PC-9 (cell line): ENCODE measurements around the gene OR52B2. TPM values are rescaled to one million over a fixed set of nuclear protein-coding genes. Genes with fewer than 3 reads are reported as not detected.

Experiments
- BruUV-seq: library from RNA; stranded (reverse); fragments of 400-500 nt; replicated peaks from 2 replicates; lab custom pipeline; 2021; lab: Mats Ljungman, UMichigan
- CTCF ChIA-PET: fragments of 300-600 bp; sonication (Branson Sonifier 250); formaldehyde crosslinking; loops from one replicate; lab custom pipeline; 2022; ENCODE audit warnings: antibody characterized with exemption; lab: Charles Lee
- POLR2A ChIA-PET: fragments of 300-600 bp; sonication (Branson Sonifier 250); formaldehyde crosslinking; loops from one replicate; lab custom pipeline; 2022; ENCODE audit warnings: antibody characterized with exemption; ENCODE audit not compliant: unreplicated experiment; lab: Charles Lee
- DNase-seq, 2 experiments: peaks; one replicate each; pipeline versions ENCODE4 v3.0.0 to v3.0.0-alpha.2; 2015 to 2022; ENCODE audit warnings: mixed read lengths in 1 of 2
- H2AFZ ChIP-seq: fragments of 200-600 bp; sonication (generic); 2 replicates; pipeline ENCODE4 v1.8.1; 2017; ENCODE audit warnings: antibody characterized with exemption
- H3F3A ChIP-seq: fragments of 200-600 bp; sonication (generic); 2 replicates; pipeline ENCODE4 v1.8.1; 2017; ENCODE audit warnings: antibody characterized with exemption, mild to moderate bottlenecking, low read depth; ENCODE audit not compliant: insufficient read depth
- H3K27ac ChIP-seq: fragments of 200-600 bp; sonication (generic); 2 replicates; pipeline ENCODE4 v1.6.1; 2016; ENCODE audit warnings: mixed run types
- H3K27me3 ChIP-seq: fragments of 200-600 bp; sonication (generic); 2 replicates; pipeline ENCODE4 v1.6.1; 2016; ENCODE audit warnings: low read depth, mixed run types; ENCODE audit not compliant: insufficient read depth
- H3K36me3 ChIP-seq: fragments of 200-600 bp; sonication (generic); 2 replicates; pipeline ENCODE4 v1.6.1; 2016; ENCODE audit warnings: low read depth, mixed run types
- H3K4me1 ChIP-seq: fragments of 200-600 bp; sonication (generic); replicated peaks from 2 replicates; pipeline ENCODE4 v1.6.1; 2016; ENCODE audit warnings: mixed run types; ENCODE audit not compliant: insufficient read depth
- H3K4me2 ChIP-seq: fragments of 200-600 bp; sonication (generic); 2 replicates; pipeline ENCODE4 v1.6.1; 2017; ENCODE audit warnings: mixed run types
- H3K4me3 ChIP-seq: fragments of 200-600 bp; sonication (generic); 2 replicates; pipeline ENCODE4 v1.6.1; 2016; ENCODE audit warnings: mixed run types
- H3K79me2 ChIP-seq: fragments of 200-600 bp; sonication (generic); 2 replicates; pipeline ENCODE4 v1.6.1; 2017; ENCODE audit warnings: low read depth, mixed run types
- H3K9me2 ChIP-seq: fragments of 200-600 bp; sonication (generic); 2 replicates; pipeline ENCODE4 v1.8.1; 2017; ENCODE audit warnings: mild to moderate bottlenecking; ENCODE audit not compliant: insufficient read depth
- H3K9me3 ChIP-seq: fragments of 200-600 bp; sonication (generic); 2 replicates; pipeline ENCODE4 v1.8.1; 2016; ENCODE audit warnings: low read depth; ENCODE audit not compliant: insufficient read depth
- H4K20me1 ChIP-seq: fragments of 200-600 bp; sonication (generic); 2 replicates; pipeline ENCODE4 v1.8.1; 2017; ENCODE audit not compliant: insufficient read depth
- EZH2 ChIP-seq: fragments of 200-600 bp; sonication (generic); IDR thresholded peaks from 2 replicates; pipeline ENCODE4 v1.8.0; 2017; ENCODE audit warnings: antibody characterized with exemption, low read depth
- intact Hi-C: fragments of 100-400 bp; cut with micrococcal nuclease; formaldehyde crosslinking; loops from one replicate; pipeline ENCODE4 v1.10.0; 2022; ENCODE audit not compliant: unreplicated experiment
- total RNA-seq: library from RNA; stranded (reverse); gene quantifications from 2 replicates; pipeline ENCODE4 v1.2.3, GENCODE V29; 2021
- TF ChIP-seq, protein P1 (sequence below): fragments of 200-600 bp; sonication (generic); conservative IDR thresholded peaks from 2 replicates; pipeline ENCODE4 v1.6.1; 2017; ENCODE audit warnings: mixed run types, antibody characterized with exemption, mild to moderate bottlenecking, moderate library complexity

Gene OR52B2
- total RNA-seq, 1 experiment from 2014 or later: not detected

DNA sequence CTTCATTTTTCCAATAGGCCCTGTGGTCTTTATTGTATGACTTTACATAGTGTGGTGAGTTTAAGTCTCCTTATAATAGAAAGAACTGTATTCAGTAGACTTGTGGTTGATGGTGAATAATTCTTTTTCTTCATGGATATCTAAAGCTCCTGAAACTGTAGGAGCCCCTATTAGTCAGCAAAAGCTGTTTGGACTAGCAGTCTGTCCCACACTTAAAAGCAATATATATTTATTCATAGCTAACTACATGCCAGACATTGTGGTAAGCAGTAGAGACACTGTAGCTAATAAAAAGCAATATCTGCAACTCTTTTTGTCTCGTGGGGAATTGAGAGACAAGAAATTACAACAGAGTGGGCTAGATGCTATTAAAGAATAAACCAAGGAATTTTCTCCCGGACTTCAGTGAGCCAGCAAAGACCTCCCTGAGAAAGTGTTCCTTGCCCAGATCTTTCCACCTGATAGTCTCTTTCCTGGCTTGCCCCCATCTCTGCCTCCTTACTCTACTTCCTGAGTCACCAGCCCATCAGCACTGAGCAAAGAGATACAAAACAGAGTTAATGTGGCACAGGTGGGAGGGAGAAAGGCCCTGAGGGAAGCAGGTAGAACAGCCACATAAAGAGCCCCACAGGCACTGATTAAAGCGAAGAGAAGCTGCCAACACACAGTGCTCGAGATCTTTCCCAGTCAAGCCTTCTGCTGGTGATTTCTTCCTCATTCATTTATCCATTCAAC, 27.5 kb upstream of the OR52B2 start:
- no peaks in the 10 kb centered on the region for H3K4me1 ChIP-seq
- H3K36me3 ChIP-seq: no peaks in the 10 kb centered on the region
- H3K9me2 ChIP-seq: no peaks in the 10 kb centered on the region
- H3K4me2 ChIP-seq: no peak overlapping the region
- H3F3A ChIP-seq: no peaks in the 10 kb centered on the region
- intact Hi-C loops: no loop called here
- ChIA-PET CTCF (no interaction called here), POLR2A (no interaction called here)
- TF ChIP-seq EZH2: no peak
- TF ChIP-seq, protein P1, sequence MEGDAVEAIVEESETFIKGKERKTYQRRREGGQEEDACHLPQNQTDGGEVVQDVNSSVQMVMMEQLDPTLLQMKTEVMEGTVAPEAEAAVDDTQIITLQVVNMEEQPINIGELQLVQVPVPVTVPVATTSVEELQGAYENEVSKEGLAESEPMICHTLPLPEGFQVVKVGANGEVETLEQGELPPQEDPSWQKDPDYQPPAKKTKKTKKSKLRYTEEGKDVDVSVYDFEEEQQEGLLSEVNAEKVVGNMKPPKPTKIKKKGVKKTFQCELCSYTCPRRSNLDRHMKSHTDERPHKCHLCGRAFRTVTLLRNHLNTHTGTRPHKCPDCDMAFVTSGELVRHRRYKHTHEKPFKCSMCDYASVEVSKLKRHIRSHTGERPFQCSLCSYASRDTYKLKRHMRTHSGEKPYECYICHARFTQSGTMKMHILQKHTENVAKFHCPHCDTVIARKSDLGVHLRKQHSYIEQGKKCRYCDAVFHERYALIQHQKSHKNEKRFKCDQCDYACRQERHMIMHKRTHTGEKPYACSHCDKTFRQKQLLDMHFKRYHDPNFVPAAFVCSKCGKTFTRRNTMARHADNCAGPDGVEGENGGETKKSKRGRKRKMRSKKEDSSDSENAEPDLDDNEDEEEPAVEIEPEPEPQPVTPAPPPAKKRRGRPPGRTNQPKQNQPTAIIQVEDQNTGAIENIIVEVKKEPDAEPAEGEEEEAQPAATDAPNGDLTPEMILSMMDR: no peak
- H3K4me3 ChIP-seq: no peak overlapping the region
- H3K79me2 ChIP-seq: no peaks in the 10 kb centered on the region
- H2AFZ ChIP-seq: no peak overlapping the region
- no peaks in the 10 kb centered on the region for H4K20me1 ChIP-seq
- BruUV-seq: no TSS peak
- H3K9me3 ChIP-seq: no peaks in the 10 kb centered on the region
- H3K27ac ChIP-seq: no peak overlapping the region
- H3K27me3 ChIP-seq: no peaks in the 10 kb centered on the region
- no peak for DNase-seq

GRCh38 chr11:6196396-6196795, 26.3 kb upstream of the OR52B2 start:
- H2AFZ ChIP-seq: no peak overlapping the region
- no peaks in the 10 kb centered on the region for H3F3A ChIP-seq
- H3K27ac ChIP-seq: no peak overlapping the region
- BruUV-seq: no TSS peak
- intact Hi-C loops: no loop called here
- H3K4me2 ChIP-seq: no peak overlapping the region
- H3K27me3 ChIP-seq: no peaks in the 10 kb centered on the region
- no peak overlapping the region for H3K4me3 ChIP-seq
- POLR2A ChIA-PET: no interaction called here
- no peaks in the 10 kb centered on the region for H3K9me2 ChIP-seq
- H3K79me2 ChIP-seq: no peaks in the 10 kb centered on the region
- no peaks in the 10 kb centered on the region for H3K9me3 ChIP-seq
- DNase-seq: no peak
- no peaks in the 10 kb centered on the region for H3K36me3 ChIP-seq
- no peaks in the 10 kb centered on the region for H4K20me1 ChIP-seq
- H3K4me1 ChIP-seq: no peaks in the 10 kb centered on the region
- CTCF ChIA-PET: no interaction called here
- TF ChIP-seq EZH2: no peak
- TF ChIP-seq, protein P1: no peak

DNA sequence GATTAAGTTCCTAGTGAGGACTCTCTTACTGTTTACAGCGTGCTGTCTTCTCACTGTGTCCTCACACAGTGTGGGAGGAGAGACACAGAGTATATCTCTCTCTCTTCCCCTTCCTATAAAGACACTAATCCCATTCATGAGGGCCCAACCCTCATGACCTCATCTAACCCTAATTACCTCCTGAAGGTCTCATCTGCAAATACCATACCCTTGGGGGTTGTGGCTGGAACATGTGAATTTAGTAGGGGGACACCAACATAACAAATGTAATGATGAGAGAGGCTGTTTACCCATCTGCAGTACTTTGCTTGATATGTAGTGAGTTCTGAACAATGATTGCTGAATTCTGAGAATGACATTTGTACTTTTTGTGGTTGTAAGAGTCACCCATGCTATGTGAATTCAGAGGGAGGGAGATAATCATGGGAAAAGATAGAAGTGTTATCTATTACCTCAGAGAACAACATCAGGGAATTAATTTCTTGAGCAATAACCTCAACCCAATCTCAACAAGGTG, 24.0 kb upstream of the OR52B2 start:
- no peaks in the 10 kb centered on the region for H3K9me2 ChIP-seq
- DNase-seq: no peak
- H3K27me3 ChIP-seq: no peaks in the 10 kb centered on the region
- TF ChIP-seq, protein P1: no peak
- no peak for TF ChIP-seq EZH2
- H2AFZ ChIP-seq: no peak overlapping the region
- H3K79me2 ChIP-seq: no peaks in the 10 kb centered on the region
- H3K4me3 ChIP-seq: no peak overlapping the region
- no peaks in the 10 kb centered on the region for H3F3A ChIP-seq
- intact Hi-C loops: no loop called here
- POLR2A ChIA-PET: no interaction called here
- H3K27ac ChIP-seq: no peak overlapping the region
- no peaks in the 10 kb centered on the region for H4K20me1 ChIP-seq
- no peaks in the 10 kb centered on the region for H3K9me3 ChIP-seq
- no peaks in the 10 kb centered on the region for H3K36me3 ChIP-seq
- H3K4me2 ChIP-seq: no peak overlapping the region
- no peaks in the 10 kb centered on the region for H3K4me1 ChIP-seq
- BruUV-seq: no TSS peak
- CTCF ChIA-PET: no interaction called here
